T-helper 17 cell (primary cell): Measurements from ENCODE around the gene HSPA4. TPM values are rescaled to one million over a fixed set of nuclear protein-coding genes. Genes with fewer than 3 reads are reported as not detected.
"Not testable (repeated sequence)": the region's sequence is repeated elsewhere in the genome, so short reads cannot be mapped to it uniquely, and the experiment has no call there.

Experiments used
- ATAC-seq: fragments of 150-1000 bp; cut with Tn5 transposase; 2 replicates; pipeline ENCODE4 v1.10.0; 2021; ENCODE audit warnings: mild to moderate bottlenecking, moderate library complexity
- DNase-seq, 3 donors: peaks; one replicate each; pipeline versions ENCODE4 v3.0.0 to v3.0.0-alpha.2; 2020 to 2021
- H3K9me3 ChIP-seq: one replicate; pipeline ENCODE4 v1.7.0; 2013; ENCODE audit warnings: low read length, mild to moderate bottlenecking; ENCODE audit not compliant: control insufficient read depth, poor library complexity, severe bottlenecking
- H3K27ac Mint-ChIP-seq: one replicate; pipeline ENCODE4 v1.8.0; 2022; ENCODE audit warnings: mild to moderate bottlenecking, moderate library complexity, mixed read lengths
- H3K27me3 Mint-ChIP-seq: one replicate; pipeline ENCODE4 v1.8.0; 2022; ENCODE audit warnings: mixed read lengths
- H3K36me3 Mint-ChIP-seq: one replicate; pipeline ENCODE4 v1.8.0; 2022; ENCODE audit warnings: low read depth, mixed read lengths
- H3K4me1 Mint-ChIP-seq: one replicate; pipeline ENCODE4 v1.8.0; 2022; ENCODE audit warnings: mild to moderate bottlenecking, mixed read lengths
- H3K4me3 Mint-ChIP-seq: one replicate; pipeline ENCODE4 v1.8.0; 2022; ENCODE audit warnings: mild to moderate bottlenecking, moderate library complexity, mixed read lengths
- total RNA-seq, 4 donors: library from RNA in 2 of 4; stranded (reverse) in 2 of 4; gene quantifications; one replicate each; pipeline ENCODE4 v1.2.3 and lab custom pipeline; 2022 to 2026

The HSPA4 gene
- 10 to 100 TPM; 49.3 to 50.1 TPM for total RNA-seq
- total RNA-seq (lab: John Stamatoyannopoulos, UW), result 73.9 to 184 reads per million in 2 donors

- H3K27me3 Mint-ChIP-seq, result no peaks in the 10 kb centered on the region
- peak; percentile 90 to 95 (median 93) for DNase-seq
- H3K4me1 Mint-ChIP-seq, result peaks cover 39% of the 10 kb centered on the region
- H3K9me3 ChIP-seq, result no peaks in the 10 kb centered on the region
- H3K27ac Mint-ChIP-seq, result peak within 1 kb of the TSS; percentile 100
- H3K4me3 Mint-ChIP-seq, result peak within 1 kb of the TSS; percentile 95
- ATAC-seq, result peak; percentile 85
- H3K36me3 Mint-ChIP-seq, result no peaks in the 10 kb centered on the region
Measured at GRCh38 chr5:133051542-133052316, at the start of gene HSPA4. HSPA4 (plus strand) TSS chr5:133052013; CDS start chr5:133052251, 238 bp downstream.

DNA sequence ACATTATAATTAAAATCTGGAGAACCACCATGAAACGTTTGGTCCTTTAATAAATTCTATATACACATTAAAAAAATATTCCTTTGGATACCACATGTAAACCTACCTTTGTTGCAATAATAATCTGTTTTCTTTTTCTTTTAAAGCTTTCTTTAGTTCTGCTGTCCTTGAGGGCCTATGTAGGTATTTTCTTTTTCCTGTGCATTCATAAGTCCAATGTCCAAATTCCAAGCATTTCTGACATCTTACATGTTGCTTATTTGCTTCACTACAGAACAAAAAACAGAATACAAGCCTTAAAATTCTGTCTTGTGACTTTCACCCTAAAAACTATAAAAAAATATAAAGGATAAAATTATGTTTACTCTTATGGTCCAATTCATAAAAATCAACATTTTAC is 45.2 kb upstream of the HSPA4 start:
- ATAC-seq (no peak), DNase-seq (no peak)
- Mint-ChIP-seq H3K4me1 (no peaks in the 10 kb centered on the region), H3K27ac (peak overlapping the region; percentile 32), H3K4me3 (no peak overlapping the region), H3K36me3 (peaks cover 2% of the 10 kb centered on the region), H3K27me3 (no peaks in the 10 kb centered on the region)
- no peaks in the 10 kb centered on the region for H3K9me3 ChIP-seq

GRCh38 chr5:133008455-133008854 is 43.4 kb upstream of the HSPA4 start:
- not testable (repeated sequence) for H3K9me3 ChIP-seq, H3K4me3 Mint-ChIP-seq, ATAC-seq, H3K27me3 Mint-ChIP-seq, DNase-seq, H3K36me3 Mint-ChIP-seq, H3K27ac Mint-ChIP-seq, H3K4me1 Mint-ChIP-seq

GRCh38 chr5:133015466-133015865 is 36.3 kb upstream of the HSPA4 start:
- Mint-ChIP-seq H3K27me3 (no peaks in the 10 kb centered on the region), H3K27ac (no peak overlapping the region), H3K36me3 (no peaks in the 10 kb centered on the region), H3K4me1 (peaks cover 5% of the 10 kb centered on the region), H3K4me3 (no peak overlapping the region)
- H3K9me3 ChIP-seq, result no peaks in the 10 kb centered on the region
- DNase-seq (no peak), ATAC-seq (no peak)

- ATAC-seq (no peak), DNase-seq (no peak)
- H3K4me1 Mint-ChIP-seq, result peaks cover 8% of the 10 kb centered on the region
- H3K27ac Mint-ChIP-seq, result no peak overlapping the region
- no peaks in the 10 kb centered on the region for H3K36me3 Mint-ChIP-seq
- no peak overlapping the region for H3K4me3 Mint-ChIP-seq
- no peaks in the 10 kb centered on the region for H3K27me3 Mint-ChIP-seq
- no peaks in the 10 kb centered on the region for H3K9me3 ChIP-seq
Measured at GRCh38 chr5:133017964-133018363, 33.8 kb upstream of the HSPA4 start.

DNA sequence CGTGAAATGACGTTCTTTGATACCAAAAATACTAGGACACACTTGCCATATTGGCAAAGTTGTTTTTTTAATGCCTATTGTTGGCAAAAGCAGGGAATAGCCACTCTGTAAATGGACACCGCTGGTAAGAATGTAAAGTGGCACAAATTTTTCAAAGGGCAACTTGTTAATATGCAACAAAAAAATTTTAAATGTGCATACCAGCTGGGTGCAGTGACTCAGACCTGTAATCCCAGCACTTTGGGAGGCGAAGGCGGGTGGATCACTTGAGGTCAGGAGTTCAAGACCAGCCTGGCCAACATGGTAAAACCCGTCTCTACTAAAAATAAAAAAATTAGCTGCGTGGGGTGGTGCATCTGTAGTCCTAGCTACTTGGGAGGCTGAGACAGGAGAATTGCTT is 32.3 kb upstream of the HSPA4 start:
- H3K36me3 Mint-ChIP-seq, H3K27ac Mint-ChIP-seq, H3K9me3 ChIP-seq, ATAC-seq, DNase-seq, H3K27me3 Mint-ChIP-seq, H3K4me3 Mint-ChIP-seq: not testable (repeated sequence)
- peaks cover 11% of the 10 kb centered on the region for H3K4me1 Mint-ChIP-seq

DNA sequence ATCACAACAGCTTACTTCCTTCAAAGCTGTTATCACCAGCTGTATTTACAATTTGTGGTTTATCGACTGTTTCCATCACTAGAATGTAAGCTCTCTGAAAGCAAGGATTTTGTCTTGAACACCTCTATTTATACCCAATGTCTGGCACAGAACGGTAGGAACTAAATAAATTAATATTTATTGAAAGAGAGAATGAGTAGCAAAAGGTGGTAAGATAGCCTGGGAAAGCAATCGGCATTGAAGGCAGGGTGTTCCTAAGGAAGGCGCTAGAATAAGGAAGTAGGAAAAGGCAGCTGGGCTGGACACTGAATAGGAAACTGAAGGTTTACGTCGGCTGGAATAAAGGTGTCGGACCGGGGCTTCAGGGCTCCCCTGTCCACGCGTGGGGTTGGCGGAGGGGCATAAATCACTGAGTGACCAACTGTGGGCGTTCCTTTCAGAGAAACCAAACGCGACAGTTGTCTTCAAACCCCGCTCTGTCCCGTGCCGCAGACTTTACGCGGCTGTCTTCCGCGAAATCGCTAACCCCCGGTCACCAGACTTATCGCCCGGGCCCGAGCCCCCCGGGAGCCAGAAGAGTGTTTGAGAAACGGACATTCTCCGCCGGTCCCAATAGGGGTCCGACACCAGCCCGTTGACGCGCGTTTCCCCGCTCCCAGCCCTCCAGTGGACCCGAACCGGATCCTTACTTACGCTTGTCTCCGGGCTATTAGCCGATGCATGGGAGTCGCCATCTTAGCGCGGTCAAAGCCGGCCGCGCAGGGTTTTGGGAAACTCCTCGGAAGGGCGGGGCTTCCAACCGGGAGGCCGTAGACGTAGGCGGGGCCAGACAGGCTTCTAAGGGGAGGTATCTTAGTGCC is 25.8 kb upstream of the HSPA4 start, which contains the start of gene ZCCHC10:
Gene ZCCHC10, minus strand, starts transcription at position 746 of the 860 bp plus-strand sequence. Its CDS starts 12 bp downstream, at position 734.
- DNase-seq, result peak; percentile 80 to 85 (median 83)
- peak within 1 kb of the TSS; percentile 94 for H3K27ac Mint-ChIP-seq
- H3K36me3 Mint-ChIP-seq, result peaks cover 2% of the 10 kb centered on the region
- H3K4me1 Mint-ChIP-seq, result peaks cover 19% of the 10 kb centered on the region
- ATAC-seq, result peak; percentile 100
- no peaks in the 10 kb centered on the region for H3K27me3 Mint-ChIP-seq
- no peaks in the 10 kb centered on the region for H3K9me3 ChIP-seq
- H3K4me3 Mint-ChIP-seq, result peak within 1 kb of the TSS; percentile 95

- peaks cover 19% of the 10 kb centered on the region for H3K4me1 Mint-ChIP-seq
- H3K27ac Mint-ChIP-seq, result peak overlapping the region; percentile 94
- DNase-seq, result no peak
- peak overlapping the region; percentile 95 for H3K4me3 Mint-ChIP-seq
- peaks cover 2% of the 10 kb centered on the region for H3K36me3 Mint-ChIP-seq
- ATAC-seq, result no peak
- H3K27me3 Mint-ChIP-seq, result no peaks in the 10 kb centered on the region
- no peaks in the 10 kb centered on the region for H3K9me3 ChIP-seq
Measured at GRCh38 chr5:133026664-133027153, 25.1 kb upstream of the HSPA4 start.

GRCh38 chr5:133029416-133029815 is 22.4 kb upstream of the HSPA4 start:
- H3K27me3 Mint-ChIP-seq, result peaks cover 4% of the 10 kb centered on the region
- H3K36me3 Mint-ChIP-seq, result no peaks in the 10 kb centered on the region
- no peak overlapping the region for H3K4me3 Mint-ChIP-seq
- ATAC-seq, result no peak
- H3K4me1 Mint-ChIP-seq, result peaks cover 14% of the 10 kb centered on the region
- DNase-seq, result no peak
- H3K27ac Mint-ChIP-seq, result no peak overlapping the region
- no peaks in the 10 kb centered on the region for H3K9me3 ChIP-seq

DNA sequence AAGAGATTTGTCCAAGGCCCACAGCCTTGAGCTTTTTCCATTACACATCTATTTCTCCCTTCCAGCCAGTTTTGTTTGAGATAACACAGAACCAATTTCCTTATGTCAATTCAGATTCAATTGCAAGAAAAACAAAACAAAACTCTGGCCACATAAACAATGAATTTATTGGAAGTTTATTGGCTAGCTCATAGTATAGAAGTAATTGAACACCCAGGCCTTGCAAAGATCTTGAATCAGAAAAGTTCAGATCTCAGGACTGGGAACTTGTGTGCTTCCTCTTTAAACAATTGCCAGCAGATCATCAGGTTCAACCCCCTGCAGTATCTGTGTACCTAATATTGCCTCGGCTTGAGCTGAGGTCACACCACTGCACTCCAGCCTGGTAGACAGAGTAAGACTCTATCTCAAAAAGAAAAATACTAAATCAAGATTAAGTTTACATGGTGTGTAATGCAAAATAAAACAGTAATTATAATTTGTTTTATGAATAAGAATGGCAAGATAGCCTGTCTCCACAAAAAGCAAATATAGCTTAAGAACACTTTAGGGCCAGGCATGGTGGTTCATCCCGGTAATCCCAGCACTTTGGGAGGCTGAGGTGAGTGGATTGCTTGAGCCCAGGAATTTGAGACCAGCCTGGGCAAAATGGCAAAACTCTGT is 21.3 kb upstream of the HSPA4 start:
- H3K36me3 Mint-ChIP-seq, result no peaks in the 10 kb centered on the region
- H3K4me3 Mint-ChIP-seq, result no peak overlapping the region
- no peaks in the 10 kb centered on the region for H3K9me3 ChIP-seq
- H3K27ac Mint-ChIP-seq, result no peak overlapping the region
- ATAC-seq (no peak), DNase-seq (no peak)
- peaks cover 10% of the 10 kb centered on the region for H3K4me1 Mint-ChIP-seq
- H3K27me3 Mint-ChIP-seq, result peaks cover 4% of the 10 kb centered on the region

- DNase-seq (no peak), ATAC-seq (peak; percentile 79)
- Mint-ChIP-seq H3K4me1 (peaks cover 4% of the 10 kb centered on the region), H3K27ac (no peak overlapping the region), H3K27me3 (peaks cover 4% of the 10 kb centered on the region), H3K4me3 (no peak overlapping the region), H3K36me3 (no peaks in the 10 kb centered on the region)
- no peaks in the 10 kb centered on the region for H3K9me3 ChIP-seq
Measured at GRCh38 chr5:133032852-133033742, 18.7 kb upstream of the HSPA4 start.

GRCh38 chr5:133034064-133034463 is 17.7 kb upstream of the HSPA4 start:
- H3K9me3 ChIP-seq, result no peaks in the 10 kb centered on the region
- DNase-seq (no peak), ATAC-seq (no peak)
- Mint-ChIP-seq H3K4me1 (peaks cover 4% of the 10 kb centered on the region), H3K4me3 (no peak overlapping the region), H3K27ac (no peak overlapping the region), H3K27me3 (peaks cover 4% of the 10 kb centered on the region), H3K36me3 (no peaks in the 10 kb centered on the region)
